A673 (cell line): ENCODE results near the gene FAM89B. TPM values are rescaled to one million over a fixed set of nuclear protein-coding genes. Genes with fewer than 3 reads are reported as not detected.
A peak's percentile ranks its signal among the peaks of the same experiment; 100 is the strongest.

Experiments used
- BruUV-seq: library from RNA; stranded (reverse); fragments of 400-500 nt; replicated peaks from 2 replicates; lab custom pipeline; 2021; lab: Mats Ljungman, UMichigan
- CTCF ChIA-PET: fragments of 300-600 bp; sonication (Branson Sonifier 250); formaldehyde crosslinking; loops from one replicate; lab custom pipeline; 2022; ENCODE audit warnings: antibody characterized with exemption; lab: Charles Lee
- POLR2A ChIA-PET: fragments of 300-600 bp; sonication (Branson Sonifier 250); formaldehyde crosslinking; loops from one replicate; lab custom pipeline; 2022; ENCODE audit warnings: antibody characterized with exemption; ENCODE audit not compliant: low non-redundant PET; lab: Charles Lee
- DNase-seq: peaks from one replicate; pipeline ENCODE4 v3.0.0-alpha.2; 2015; ENCODE audit warnings: low spot score
- H3K27ac ChIP-seq: fragments of 200-600 bp; sonication (generic); 2 replicates; pipeline ENCODE4 v1.5.1; 2016; ENCODE audit warnings: mixed run types, low read depth, mild to moderate bottlenecking, mixed read lengths, antibody characterized with exemption, low read length; ENCODE audit not compliant: poor library complexity, severe bottlenecking
- H3K27me3 ChIP-seq: fragments of 200-600 bp; sonication (generic); replicated peaks from 2 replicates; pipeline ENCODE4 v1.6.1; 2017; ENCODE audit warnings: mixed run types, low read depth, mild to moderate bottlenecking, mixed read lengths, antibody characterized with exemption, low read length; ENCODE audit not compliant: insufficient read depth, poor library complexity
- H3K36me3 ChIP-seq: fragments of 200-600 bp; sonication (generic); 2 replicates; pipeline ENCODE4 v1.6.1; 2016; ENCODE audit warnings: mixed run types, mild to moderate bottlenecking, mixed read lengths, antibody characterized with exemption, low read length; ENCODE audit not compliant: insufficient read depth, poor library complexity, severe bottlenecking
- H3K4me1 ChIP-seq: fragments of 200-600 bp; sonication (generic); 2 replicates; pipeline ENCODE4 v1.6.1; 2017; ENCODE audit warnings: mixed run types, mild to moderate bottlenecking, mixed read lengths, antibody characterized with exemption, low read length; ENCODE audit not compliant: insufficient read depth, poor library complexity, severe bottlenecking
- H3K4me3 ChIP-seq: fragments of 200-600 bp; sonication (generic); 2 replicates; pipeline ENCODE4 v1.5.1; 2016; ENCODE audit warnings: low read depth, mixed run types, mild to moderate bottlenecking, mixed read lengths, low read length; ENCODE audit not compliant: poor library complexity, severe bottlenecking
- H3K9me3 ChIP-seq: fragments of 200-600 bp; sonication (generic); 2 replicates; pipeline ENCODE4 v1.6.1; 2016; ENCODE audit warnings: mixed run types, low read depth, mild to moderate bottlenecking, mixed read lengths, antibody characterized with exemption, low read length; ENCODE audit not compliant: poor library complexity, severe bottlenecking
- CTCF ChIP-seq: fragments of 300-800, 200-600 bp; sonication (generic); conservative IDR thresholded peaks from 2 replicates; pipeline ENCODE4 v1.5.1; 2017; ENCODE audit warnings: low read depth, mild to moderate bottlenecking, antibody characterized with exemption, low read length, moderate library complexity, mixed read lengths
- EZH2 ChIP-seq: fragments of 200-600 bp; sonication (generic); IDR thresholded peaks from 2 replicates; pipeline ENCODE4 v1.6.1; 2017; ENCODE audit warnings: borderline replicate concordance, low read depth, mild to moderate bottlenecking, mixed read lengths, antibody characterized with exemption, low read length; ENCODE audit not compliant: poor library complexity, severe bottlenecking
- intact Hi-C: fragments of 100-400 bp; cut with micrococcal nuclease; formaldehyde crosslinking; loops from one replicate; pipeline ENCODE4 v1.10.0; 2022; ENCODE audit not compliant: unreplicated experiment
- total RNA-seq: library from RNA; stranded (reverse); gene quantifications from 2 replicates; pipeline ENCODE4 v1.2.3, GENCODE V29; 2021

The FAM89B gene
- total RNA-seq, 1 experiment from 2014 or later, result 88.3 TPM

GRCh38 chr11:65525546-65526480, 46.5 kb upstream of the FAM89B start:
- peak overlapping the region; percentile 91 for H3K4me3 ChIP-seq
- intact Hi-C loops, result no loop called here
- no peak for TF ChIP-seq CTCF
- no peak for TF ChIP-seq EZH2
- peaks cover 14% of the 10 kb centered on the region for H3K4me1 ChIP-seq
- H3K27ac ChIP-seq, result peak overlapping the region; percentile 91
- no peaks in the 10 kb centered on the region for H3K9me3 ChIP-seq
- ChIA-PET POLR2A (interaction anchor here (0.6 kb wide), 1 partner anchor 47 kb away, joined by 3 read pairs; no protein-coding TSS in a partner anchor), CTCF (interaction anchor here (0.6 to 1.0 kb wide), 4 partner anchors 14 to 751 kb away, joined by 3 to 4 read pairs (median 4); no protein-coding TSS in a partner anchor)
- H3K36me3 ChIP-seq, result peaks cover 23% of the 10 kb centered on the region
- H3K27me3 ChIP-seq, result no peaks in the 10 kb centered on the region
- TSS peak; percentile 32 for BruUV-seq
- no peak for DNase-seq

- BruUV-seq, result no TSS peak
- CTCF ChIA-PET, result no interaction called here
- intact Hi-C loops, result no loop called here
- Histone ChIP-seq H3K4me3 (no peak overlapping the region), H3K27ac (no peak overlapping the region), H3K36me3 (peaks cover 32% of the 10 kb centered on the region), H3K27me3 (no peaks in the 10 kb centered on the region), H3K9me3 (no peaks in the 10 kb centered on the region), H3K4me1 (peaks cover 14% of the 10 kb centered on the region)
- TF ChIP-seq CTCF, result no peak
- no peak for TF ChIP-seq EZH2
- POLR2A ChIA-PET, result no interaction called here
- no peak for DNase-seq
These were observed 45.6 kb upstream of the FAM89B start for GRCh38 chr11:65526744-65527143.

- Histone ChIP-seq H3K36me3 (peaks cover 42% of the 10 kb centered on the region), H3K27me3 (no peaks in the 10 kb centered on the region), H3K27ac (no peak overlapping the region), H3K4me3 (no peak overlapping the region), H3K9me3 (no peaks in the 10 kb centered on the region), H3K4me1 (peaks cover 14% of the 10 kb centered on the region)
- BruUV-seq, result no TSS peak
- TF ChIP-seq EZH2, result no peak
- POLR2A ChIA-PET, result no interaction called here
- CTCF ChIA-PET, result no interaction called here
- no peak for DNase-seq
- intact Hi-C loops, result no loop called here
These were observed 43.5 kb upstream of the FAM89B start for GRCh38 chr11:65528819-65529350.
